Activated CD4-positive, alpha-beta T cell treated with anti-CD3 and anti-CD28 coated beads for 36 hours (primary cell): ENCODE measurements around the gene DNAJB8. TPM values are rescaled to one million over a fixed set of nuclear protein-coding genes. Genes with fewer than 3 reads are reported as not detected.

Experiments used
- ATAC-seq: fragments of 200-7000 bp; cut with Tn5 transposase; one replicate; pipeline ENCODE4 v1.10.0; 2021; ENCODE audit warnings: mild to moderate bottlenecking, moderate library complexity
- CTCF ChIA-PET: fragments of 350-600 bp; sonication (Branson Sonifier 250); formaldehyde crosslinking; loops from one replicate; lab custom pipeline; 2021; ENCODE audit warnings: antibody characterized with exemption; lab: Charles Lee
- POLR2A ChIA-PET: fragments of 350-600 bp; sonication (Branson Sonifier 250); formaldehyde crosslinking; loops from one replicate; lab custom pipeline; 2021; ENCODE audit warnings: antibody characterized with exemption, inconsistent platforms; lab: Charles Lee
- DNase-seq: peaks from one replicate; pipeline ENCODE4 v3.0.0-alpha.2; 2020
- H3K27ac Mint-ChIP-seq: one replicate; pipeline ENCODE4 v1.8.0; 2021; ENCODE audit warnings: mixed read lengths
- H3K27me3 Mint-ChIP-seq: one replicate; pipeline ENCODE4 v1.8.0; 2021; ENCODE audit warnings: mixed read lengths
- H3K36me3 Mint-ChIP-seq: one replicate; pipeline ENCODE4 v1.8.0; 2021; ENCODE audit warnings: low read depth, mixed read lengths
- H3K4me1 Mint-ChIP-seq: one replicate; pipeline ENCODE4 v1.8.0; 2021; ENCODE audit warnings: mixed read lengths
- H3K4me3 Mint-ChIP-seq: one replicate; pipeline ENCODE4 v1.8.0; 2021; ENCODE audit warnings: mild to moderate bottlenecking, moderate library complexity, mixed read lengths
- H3K9me3 Mint-ChIP-seq: one replicate; pipeline ENCODE4 v1.8.0; 2021; ENCODE audit warnings: low read depth, mixed read lengths
- intact Hi-C, 2 experiments: fragments of 100-400 bp; cut with DNase I in 1 of 2; cut with micrococcal nuclease in 1 of 2; formaldehyde crosslinking; loops; one replicate each; pipeline versions ENCODE4 v1.14.2 to v1.15.1; 2022 to 2024; cut with DNase I, micrococcal nuclease
- total RNA-seq, 2 experiments: library from RNA; stranded (reverse); gene quantifications; one replicate each; pipeline ENCODE4 v1.2.3, GENCODE V29; 2021

Gene DNAJB8
- total RNA-seq, 2 experiments from 2014 or later, result not detected

DNA sequence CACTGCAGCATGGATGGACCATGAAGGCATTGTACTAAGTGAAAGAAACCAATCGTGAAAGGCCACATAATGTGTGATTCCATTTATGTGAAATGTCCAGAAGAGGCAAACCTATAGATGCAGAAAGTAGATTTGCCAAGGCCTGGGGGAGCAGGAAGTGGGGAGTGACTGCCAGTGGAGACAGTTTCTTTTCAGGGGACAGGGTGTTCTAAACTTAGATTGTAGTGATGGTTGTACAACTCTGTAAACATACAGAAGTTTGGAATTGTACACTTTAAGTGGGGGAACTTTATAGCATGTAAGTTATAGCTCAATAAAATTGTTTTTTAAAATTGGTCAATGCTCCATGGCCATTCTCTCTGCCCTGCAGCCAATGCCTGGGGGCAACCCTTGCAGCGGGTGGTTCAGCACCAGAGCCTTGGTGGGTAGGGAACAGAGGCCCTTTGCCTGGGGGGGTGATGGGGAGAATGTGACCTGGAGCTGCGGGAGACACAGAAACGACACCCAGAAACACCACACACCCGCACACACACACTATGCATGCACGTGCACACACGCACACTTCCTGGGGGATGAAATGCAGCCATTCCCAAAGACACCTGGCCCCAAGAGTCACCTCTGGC is 43.1 kb downstream of the DNAJB8 start:
- Mint-ChIP-seq H3K4me3 (no peak overlapping the region), H3K9me3 (no peaks in the 10 kb centered on the region), H3K27me3 (peaks cover 5% of the 10 kb centered on the region), H3K27ac (no peak overlapping the region), H3K36me3 (no peaks in the 10 kb centered on the region), H3K4me1 (no peaks in the 10 kb centered on the region)
- intact Hi-C loops, result no loop called here
- CTCF ChIA-PET, result interaction anchor here (0.6 to 1.9 kb wide), 3 partner anchors 183 to 593 kb away, joined by 3 to 5 read pairs (median 3); no protein-coding TSS in a partner anchor
- ATAC-seq (no peak), DNase-seq (no peak)
- POLR2A ChIA-PET, result no interaction called here

DNA sequence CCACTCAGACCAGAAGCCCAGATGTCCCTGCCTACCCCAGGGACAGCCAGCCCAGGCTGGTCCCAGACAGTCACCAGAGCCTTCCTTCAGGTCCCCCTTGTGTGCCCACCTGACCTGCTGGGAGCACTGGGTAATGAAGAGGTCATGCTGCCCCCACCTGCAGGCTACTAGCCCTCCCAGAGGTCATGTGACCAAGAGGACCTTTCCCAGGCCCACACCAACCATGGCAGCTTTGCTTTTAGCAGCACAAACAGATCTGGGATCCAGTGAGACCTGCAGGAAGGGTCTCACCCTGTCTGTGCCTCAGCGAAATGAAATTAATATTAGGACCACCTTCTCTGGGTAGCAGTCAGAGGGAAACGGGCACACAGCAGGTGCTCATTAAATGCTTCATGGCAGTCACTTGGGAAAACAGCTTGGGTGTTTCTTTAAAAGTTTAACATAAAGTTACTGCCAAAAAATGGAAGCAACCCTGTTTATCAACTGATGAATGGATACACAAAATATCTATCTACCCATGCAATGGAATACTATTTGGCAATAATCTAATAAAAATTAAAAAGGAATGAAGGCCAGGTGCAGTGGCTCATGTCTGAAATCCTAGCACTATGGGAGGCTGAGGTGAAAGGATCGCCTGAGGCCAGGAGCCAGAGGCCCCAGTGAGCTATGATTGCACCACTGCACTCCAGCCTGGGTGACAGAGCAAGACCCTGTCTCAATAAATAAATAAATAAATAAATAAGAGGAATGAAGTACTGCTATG is 43.7 kb downstream of the DNAJB8 start:
- no peaks in the 10 kb centered on the region for H3K4me1 Mint-ChIP-seq
- intact Hi-C loops, result no loop called here
- ChIA-PET CTCF (interaction anchor here (0.6 to 1.9 kb wide), 4 partner anchors 74 to 185 kb away, joined by 3 to 5 read pairs (median 3); no protein-coding TSS in a partner anchor), POLR2A (no interaction called here)
- DNase-seq, result no peak
- no peak overlapping the region for H3K27ac Mint-ChIP-seq
- no peaks in the 10 kb centered on the region for H3K9me3 Mint-ChIP-seq
- peaks cover 3% of the 10 kb centered on the region for H3K27me3 Mint-ChIP-seq
- no peaks in the 10 kb centered on the region for H3K36me3 Mint-ChIP-seq
- no peak overlapping the region for H3K4me3 Mint-ChIP-seq
- ATAC-seq, result no peak

DNA sequence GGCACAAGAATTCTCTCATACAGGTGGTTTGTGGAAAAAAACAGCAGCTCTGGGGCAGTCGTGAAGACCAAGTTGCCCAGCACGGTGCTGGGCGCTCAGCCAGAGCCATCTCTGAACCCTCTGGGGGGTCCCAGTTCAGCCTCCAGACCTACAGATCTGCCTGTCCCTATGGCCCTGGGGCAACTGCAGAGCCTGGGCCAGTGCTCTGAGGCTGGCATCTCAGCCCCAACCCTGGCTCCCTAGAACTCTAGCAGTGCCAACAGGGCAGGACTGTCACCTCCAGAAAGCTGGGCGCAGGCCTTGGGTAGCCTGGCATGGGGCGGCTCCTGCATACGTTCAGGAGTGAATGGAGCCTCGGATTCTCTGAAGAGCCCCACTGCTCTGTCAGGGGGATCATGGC is 44.7 kb downstream of the DNAJB8 start:
- Mint-ChIP-seq H3K27me3 (peaks cover under 1% of the 10 kb centered on the region), H3K9me3 (no peaks in the 10 kb centered on the region), H3K27ac (no peak overlapping the region), H3K4me3 (no peak overlapping the region), H3K4me1 (no peaks in the 10 kb centered on the region), H3K36me3 (no peaks in the 10 kb centered on the region)
- ChIA-PET CTCF (interaction anchor here (1.9 kb wide), 1 partner anchor 186 kb away, joined by 5 read pairs; no protein-coding TSS in a partner anchor), POLR2A (no interaction called here)
- intact Hi-C loops, result no loop called here
- DNase-seq (no peak), ATAC-seq (no peak)

DNA sequence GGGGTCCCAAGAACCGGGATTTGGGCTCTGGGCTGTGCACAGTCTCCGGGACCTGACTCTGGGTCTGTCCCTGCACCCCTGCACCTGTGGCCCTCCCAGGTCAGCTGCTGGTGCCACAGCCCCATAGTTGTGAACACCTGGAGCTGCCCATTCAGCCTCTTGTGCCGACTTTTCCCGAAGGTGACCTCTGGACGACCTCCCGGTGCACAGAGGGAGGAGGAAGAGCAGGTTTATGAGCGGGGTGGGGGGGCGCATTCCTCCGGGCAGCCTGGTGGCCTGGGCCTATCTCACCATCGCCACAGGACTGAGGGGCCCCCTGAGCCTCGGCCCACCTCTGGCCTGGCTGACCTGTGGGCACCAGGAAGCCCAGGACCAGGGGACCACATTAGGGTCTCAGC is 45.3 kb downstream of the DNAJB8 start:
- no peak for ATAC-seq
- no peak for DNase-seq
- POLR2A ChIA-PET, result no interaction called here

DNA sequence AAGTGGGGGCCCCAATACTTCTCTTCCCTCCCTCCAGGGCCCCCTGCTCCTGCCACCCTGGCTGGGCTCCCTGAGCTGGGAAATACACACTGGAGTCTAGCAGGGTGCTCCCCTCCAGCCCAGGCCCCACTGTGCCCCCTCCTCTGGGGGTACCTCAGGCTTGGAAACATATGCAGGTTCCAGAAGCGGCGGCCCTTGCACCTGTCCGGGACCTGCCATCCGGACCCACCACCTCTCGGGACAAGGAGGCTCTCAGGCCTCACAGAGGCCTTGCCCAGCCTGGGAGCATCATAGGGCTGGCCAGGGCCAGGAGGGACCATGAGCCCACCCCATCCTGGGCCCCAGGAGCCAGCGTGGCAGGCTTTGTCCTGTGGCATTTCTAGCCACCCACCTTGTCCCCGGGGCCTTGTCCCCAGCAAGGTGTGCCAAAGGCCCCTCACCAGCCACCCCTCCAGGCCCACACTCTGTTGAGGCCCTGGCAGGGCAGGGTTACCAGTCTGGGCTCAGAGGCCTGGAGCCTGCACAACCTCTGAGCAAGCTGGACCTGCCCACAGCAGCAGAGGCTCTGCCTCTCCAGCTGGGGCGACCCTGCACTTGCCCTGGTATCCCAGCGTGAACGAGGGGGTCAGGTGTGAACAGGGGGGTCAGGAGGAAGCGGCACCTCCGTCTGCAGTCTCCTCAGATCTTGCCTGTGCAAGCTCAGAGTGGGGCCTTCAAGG is 45.8 kb downstream of the DNAJB8 start:
- ChIA-PET CTCF (interaction anchor here (0.6 kb wide), 1 partner anchor 324 kb away, joined by 3 read pairs; no protein-coding TSS in a partner anchor), POLR2A (no interaction called here)
- Mint-ChIP-seq H3K4me1 (no peaks in the 10 kb centered on the region), H3K27ac (no peak overlapping the region), H3K9me3 (no peaks in the 10 kb centered on the region), H3K27me3 (no peaks in the 10 kb centered on the region), H3K36me3 (no peaks in the 10 kb centered on the region), H3K4me3 (no peak overlapping the region)
- intact Hi-C loops, result no loop called here
- no peak for ATAC-seq
- no peak for DNase-seq

More for the DNA sequence above, 45.3 kb downstream of the DNAJB8 start:
- intact Hi-C loops, result no loop called here
- no peaks in the 10 kb centered on the region for H3K36me3 Mint-ChIP-seq
- H3K4me1 Mint-ChIP-seq, result no peaks in the 10 kb centered on the region
- CTCF ChIA-PET, result interaction anchor here (1.9 kb wide), 1 partner anchor 187 kb away, joined by 5 read pairs; no protein-coding TSS in a partner anchor
- no peaks in the 10 kb centered on the region for H3K9me3 Mint-ChIP-seq
- H3K4me3 Mint-ChIP-seq, result no peak overlapping the region
- no peak overlapping the region for H3K27ac Mint-ChIP-seq
- H3K27me3 Mint-ChIP-seq, result no peaks in the 10 kb centered on the region

DNA sequence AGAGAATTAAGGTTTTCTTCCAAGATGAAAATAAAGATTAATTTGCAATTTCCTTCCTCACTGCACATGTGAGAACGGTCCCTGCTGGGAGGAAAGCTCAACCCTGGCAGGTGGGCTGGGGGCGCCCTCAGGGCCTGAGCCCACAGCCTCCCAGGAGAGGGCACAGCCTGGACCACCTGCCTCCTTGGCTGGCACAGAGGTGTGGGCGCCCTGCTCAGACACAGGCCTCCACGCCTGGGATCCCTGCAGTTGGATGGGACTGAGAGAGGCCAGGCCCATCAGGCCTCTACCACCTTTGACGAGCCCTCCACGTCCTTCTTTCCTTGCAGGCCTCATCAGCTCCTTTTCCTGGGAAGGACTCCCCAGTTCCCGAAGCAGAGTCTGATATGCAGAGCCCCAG is 46.4 kb downstream of the DNAJB8 start:
- intact Hi-C loops, result no loop called here
- Mint-ChIP-seq H3K27ac (no peak overlapping the region), H3K36me3 (no peaks in the 10 kb centered on the region), H3K9me3 (no peaks in the 10 kb centered on the region), H3K4me1 (no peaks in the 10 kb centered on the region), H3K27me3 (no peaks in the 10 kb centered on the region), H3K4me3 (no peak overlapping the region)
- ChIA-PET CTCF (no interaction called here), POLR2A (no interaction called here)
- no peak for DNase-seq
- no peak for ATAC-seq

DNA sequence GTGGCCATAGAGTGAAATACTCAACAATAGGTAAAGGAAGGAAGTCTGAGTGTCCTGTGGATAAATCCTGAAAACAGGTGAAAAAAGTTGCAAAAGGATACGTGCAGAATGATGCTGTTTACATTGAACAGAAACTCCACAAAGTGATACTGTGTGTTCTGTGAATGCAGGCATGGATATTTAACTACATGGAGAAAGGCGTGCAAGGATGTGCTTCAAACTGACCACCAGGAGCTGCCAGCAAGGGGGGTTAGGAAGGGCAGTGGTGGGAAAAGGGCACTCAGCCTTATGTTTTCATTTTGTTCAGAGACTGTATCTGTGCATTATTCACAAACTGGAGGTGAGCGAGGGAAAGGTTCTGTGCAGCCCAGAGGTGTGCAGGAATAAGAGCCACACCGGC is 47.4 kb downstream of the DNAJB8 start:
- intact Hi-C loops, result no loop called here
- CTCF ChIA-PET, result no interaction called here
- ATAC-seq (no peak), DNase-seq (no peak)
- Mint-ChIP-seq H3K36me3 (no peaks in the 10 kb centered on the region), H3K27me3 (no peaks in the 10 kb centered on the region), H3K9me3 (no peaks in the 10 kb centered on the region), H3K4me3 (no peak overlapping the region), H3K27ac (no peak overlapping the region), H3K4me1 (no peaks in the 10 kb centered on the region)
- POLR2A ChIA-PET, result no interaction called here

DNA sequence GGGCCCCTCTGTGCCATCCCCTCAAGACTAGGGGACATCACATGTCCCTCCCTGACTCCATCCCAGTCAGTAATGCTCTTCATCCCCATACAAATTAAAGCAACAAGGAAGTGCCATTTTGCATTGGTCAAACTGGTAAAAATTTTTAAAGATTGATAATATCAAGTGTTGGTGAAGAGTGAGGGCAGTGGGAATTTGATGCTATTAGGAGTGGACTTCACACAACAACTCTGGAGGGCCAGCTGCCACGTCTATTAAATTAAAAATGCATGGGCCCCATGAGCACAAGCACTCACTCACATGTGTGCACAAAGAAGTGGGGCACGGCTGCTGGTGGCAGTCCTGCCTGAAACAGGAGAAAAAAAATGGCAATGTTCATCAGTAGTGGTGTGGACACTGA is 47.8 kb downstream of the DNAJB8 start:
- intact Hi-C loops, result no loop called here
- H3K4me1 Mint-ChIP-seq, result no peaks in the 10 kb centered on the region
- H3K36me3 Mint-ChIP-seq, result no peaks in the 10 kb centered on the region
- ChIA-PET POLR2A (no interaction called here), CTCF (no interaction called here)
- no peak for DNase-seq
- no peak for ATAC-seq
- H3K27me3 Mint-ChIP-seq, result no peaks in the 10 kb centered on the region
- no peak overlapping the region for H3K27ac Mint-ChIP-seq
- no peak overlapping the region for H3K4me3 Mint-ChIP-seq
- H3K9me3 Mint-ChIP-seq, result no peaks in the 10 kb centered on the region

DNA sequence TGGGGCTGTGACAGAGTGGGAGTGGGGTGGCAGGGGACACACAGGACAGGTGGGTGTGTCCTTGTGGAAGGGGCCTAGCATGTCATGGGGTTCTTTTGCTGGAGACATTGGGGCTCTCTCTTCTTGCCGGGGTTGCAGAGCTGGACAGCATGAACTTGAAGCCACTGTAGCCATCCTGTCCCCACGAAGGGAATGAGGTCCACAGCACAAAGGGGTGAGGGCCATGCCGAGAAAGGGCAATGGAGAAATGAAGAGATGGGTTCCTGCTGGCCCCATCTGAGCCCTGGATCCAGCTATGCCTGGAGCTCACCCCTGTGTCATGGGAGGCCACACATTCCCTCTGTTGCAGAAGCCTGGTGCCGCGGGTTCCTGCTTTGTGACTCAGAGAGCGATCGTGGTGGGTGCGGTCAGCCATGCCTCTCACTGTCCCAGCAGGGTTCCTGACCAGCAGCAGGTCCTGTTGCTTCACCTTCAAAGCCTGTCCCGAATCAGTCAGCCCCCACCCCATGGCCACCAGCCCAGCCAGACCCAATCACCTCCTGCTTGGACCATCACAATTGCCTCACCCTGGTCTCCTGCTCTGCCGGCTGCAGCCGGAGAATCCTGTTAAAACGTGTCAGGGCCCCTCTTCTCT is 50.0 kb downstream of the DNAJB8 start:
- Mint-ChIP-seq H3K4me3 (no peak overlapping the region), H3K27me3 (no peaks in the 10 kb centered on the region), H3K9me3 (no peaks in the 10 kb centered on the region), H3K36me3 (no peaks in the 10 kb centered on the region), H3K27ac (no peak overlapping the region), H3K4me1 (no peaks in the 10 kb centered on the region)
- DNase-seq (no peak), ATAC-seq (no peak)
- ChIA-PET CTCF (no interaction called here), POLR2A (no interaction called here)
- intact Hi-C loops, result no loop called here

DNA sequence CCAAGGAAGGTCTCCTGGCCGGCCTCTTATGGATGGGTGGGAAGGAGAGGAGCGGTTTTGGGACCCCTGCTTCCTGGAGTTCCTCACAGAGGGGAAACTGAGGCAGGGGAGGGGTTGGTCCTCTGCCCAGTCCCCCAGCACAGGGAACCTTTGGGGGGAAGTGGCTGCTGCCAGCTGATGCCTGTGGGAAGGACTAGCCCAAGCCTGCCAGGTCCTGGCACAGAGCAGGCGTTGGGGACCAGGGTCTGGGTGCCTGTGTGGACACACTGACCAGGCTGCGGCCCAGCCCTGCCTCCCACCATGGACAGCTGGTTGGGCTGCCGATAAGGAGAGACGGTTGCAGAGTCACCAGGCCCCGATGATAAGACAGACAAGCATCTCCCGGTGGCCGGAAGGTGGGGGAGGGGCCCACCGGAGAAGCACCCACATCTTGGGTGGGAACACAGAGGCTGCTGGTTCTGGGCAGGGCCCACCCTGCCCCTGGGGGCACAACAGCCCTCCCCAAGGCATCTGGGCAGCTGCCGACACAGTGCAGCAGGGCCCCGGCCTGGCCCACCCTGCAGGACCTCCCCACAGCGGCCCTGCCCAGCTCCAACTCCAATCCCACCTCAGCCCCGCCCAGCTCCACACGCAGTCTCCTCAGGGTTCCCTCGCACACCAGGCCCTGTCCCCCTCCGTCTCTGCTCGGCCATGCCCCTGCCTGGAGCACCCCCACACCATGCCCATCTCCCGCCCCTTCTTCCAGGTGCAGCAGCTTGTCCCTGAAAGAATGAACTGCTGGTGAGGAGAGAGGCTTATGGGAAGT is 50.7 kb downstream of the DNAJB8 start:
- ChIA-PET POLR2A (interaction anchor here (0.6 kb wide), 1 partner anchor 267 kb away, joined by 3 read pairs; no protein-coding TSS in a partner anchor), CTCF (no interaction called here)
- Mint-ChIP-seq H3K9me3 (no peaks in the 10 kb centered on the region), H3K4me3 (no peak overlapping the region), H3K36me3 (no peaks in the 10 kb centered on the region), H3K27ac (no peak overlapping the region), H3K4me1 (no peaks in the 10 kb centered on the region), H3K27me3 (no peaks in the 10 kb centered on the region)
- DNase-seq, result no peak
- intact Hi-C loops, result no loop called here
- no peak for ATAC-seq
